ENCODE measurements around the gene ITPRIP. TPM values are rescaled to one million over a fixed set of nuclear protein-coding genes. Genes with fewer than 3 reads are reported as not detected.

The ITPRIP gene
- total RNA-seq, 1 donor from 2014 or later = 1.6 TPM

DNA sequence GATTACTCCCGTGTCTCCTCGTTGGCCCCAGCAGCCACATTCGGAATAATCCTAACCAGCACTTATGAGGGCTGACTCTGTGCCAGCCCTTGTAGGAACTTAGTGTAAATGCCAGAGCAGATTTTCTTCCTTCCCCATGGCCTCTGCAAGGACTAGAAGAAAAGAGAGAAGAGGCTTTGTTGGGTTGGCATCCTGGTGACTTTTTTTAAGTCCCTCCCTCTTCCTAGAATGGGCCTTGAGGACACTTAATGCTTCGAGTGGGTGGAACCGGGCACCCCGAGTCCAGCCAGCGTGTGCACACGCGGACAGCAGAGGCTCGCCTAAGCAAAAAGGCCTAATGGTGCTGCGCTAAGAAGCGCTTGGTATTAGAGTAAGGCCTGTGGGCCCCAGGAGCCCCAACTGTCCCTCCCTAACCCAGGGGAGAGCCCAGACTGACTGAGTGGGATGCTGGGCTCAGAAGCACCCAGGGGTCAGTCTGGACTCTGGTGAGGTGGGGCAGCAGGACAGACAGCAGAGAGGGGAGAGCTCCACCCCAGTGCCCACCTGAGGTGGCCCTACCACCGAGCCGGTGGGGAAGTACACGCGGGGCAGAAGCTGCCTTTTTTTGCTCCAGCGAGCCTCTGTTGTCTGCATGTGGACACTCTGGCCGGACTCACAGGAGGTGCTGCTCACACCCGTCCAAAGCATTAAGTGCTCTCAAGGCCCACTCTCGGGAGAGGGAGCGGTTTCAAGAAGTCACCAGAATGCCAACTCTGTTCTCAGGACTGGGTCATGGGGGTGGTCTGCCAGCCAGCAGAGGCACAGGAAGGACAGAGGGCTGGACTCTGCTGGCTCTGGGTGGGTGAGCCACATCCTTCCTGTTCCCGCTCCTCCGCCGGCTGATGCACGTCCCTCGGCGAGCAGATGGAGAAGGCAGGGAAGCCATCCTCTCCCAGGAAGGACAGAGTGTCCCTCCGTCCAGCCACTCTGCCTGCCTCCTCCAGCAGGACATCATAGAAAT lies 12.5 kb downstream of the ITPRIP start:
- Mint-ChIP-seq H3K4me1 (peaks cover 70% of the 10 kb centered on the region), H3K36me3 (peaks cover 10% of the 10 kb centered on the region), H3K27me3 (ENCODE audit: insufficient read depth, low read depth) (peaks cover 21% of the 10 kb centered on the region), H3K4me3 (peak overlapping the region; percentile 49), H3K27ac (peak overlapping the region; percentile 67), H3K9me3 (no peaks in the 10 kb centered on the region)
- H2AFZ ChIP-seq (replicated peaks) = no peak overlapping the region
- no peak overlapping the region for H3K4me3 ChIP-seq
- no peaks in the 10 kb centered on the region for H3K9me3 ChIP-seq (ENCODE audit: low read depth)
- H3K27me3 ChIP-seq = peaks cover 41% of the 10 kb centered on the region
- no peak for DNase-seq (ENCODE audit: low spot score)
- no peaks in the 10 kb centered on the region for H3K36me3 ChIP-seq
- H3K79me2 ChIP-seq (ENCODE audit: low read depth) = peaks cover 55% of the 10 kb centered on the region
- peaks cover 29% of the 10 kb centered on the region for H3F3A ChIP-seq (ENCODE audit: low read depth)
- peaks cover 94% of the 10 kb centered on the region for H4K20me1 ChIP-seq (ENCODE audit: low read depth)
- H3K4me1 ChIP-seq = peaks cover 48% of the 10 kb centered on the region
- H3K27ac ChIP-seq = no peak overlapping the region
- TF ChIP-seq EZH2phosphoT487 (IDR thresholded peaks at IDR 0.05) (no peak), EZH2 (IDR thresholded peaks at IDR 0.05) (no peak), CTCF (IDR thresholded peaks at IDR 0.05) (no peak)
- no peak overlapping the region for H3K9ac ChIP-seq
- peak overlapping the region; percentile 87 for H3K4me2 ChIP-seq

- H3K4me1 ChIP-seq = peaks cover 41% of the 10 kb centered on the region
- TF ChIP-seq EZH2 (IDR thresholded peaks at IDR 0.05) (no peak), CTCF (IDR thresholded peaks at IDR 0.05) (no peak), EZH2phosphoT487 (IDR thresholded peaks at IDR 0.05) (no peak)
- H3K27ac ChIP-seq = no peak overlapping the region
- Mint-ChIP-seq H3K27ac (no peak overlapping the region), H3K4me3 (no peak overlapping the region), H3K36me3 (peaks cover 10% of the 10 kb centered on the region), H3K27me3 (ENCODE audit: insufficient read depth, low read depth) (peaks cover 21% of the 10 kb centered on the region), H3K9me3 (no peaks in the 10 kb centered on the region), H3K4me1 (peaks cover 67% of the 10 kb centered on the region)
- no peak overlapping the region for H3K4me2 ChIP-seq
- peaks cover 60% of the 10 kb centered on the region for H3K79me2 ChIP-seq (ENCODE audit: low read depth)
- peaks cover 23% of the 10 kb centered on the region for H3F3A ChIP-seq (ENCODE audit: low read depth)
- no peak for DNase-seq (ENCODE audit: low spot score)
- no peak overlapping the region for H3K4me3 ChIP-seq
- H3K27me3 ChIP-seq = peaks cover 33% of the 10 kb centered on the region
- no peak overlapping the region for H2AFZ ChIP-seq (replicated peaks)
- H3K36me3 ChIP-seq = no peaks in the 10 kb centered on the region
- H3K9me3 ChIP-seq (ENCODE audit: low read depth) = no peaks in the 10 kb centered on the region
- H3K9ac ChIP-seq = no peak overlapping the region
- H4K20me1 ChIP-seq (ENCODE audit: low read depth) = peaks cover 86% of the 10 kb centered on the region
Observed at GRCh38 chr10:104324931-104325330, 13.3 kb downstream of the ITPRIP start.

DNA sequence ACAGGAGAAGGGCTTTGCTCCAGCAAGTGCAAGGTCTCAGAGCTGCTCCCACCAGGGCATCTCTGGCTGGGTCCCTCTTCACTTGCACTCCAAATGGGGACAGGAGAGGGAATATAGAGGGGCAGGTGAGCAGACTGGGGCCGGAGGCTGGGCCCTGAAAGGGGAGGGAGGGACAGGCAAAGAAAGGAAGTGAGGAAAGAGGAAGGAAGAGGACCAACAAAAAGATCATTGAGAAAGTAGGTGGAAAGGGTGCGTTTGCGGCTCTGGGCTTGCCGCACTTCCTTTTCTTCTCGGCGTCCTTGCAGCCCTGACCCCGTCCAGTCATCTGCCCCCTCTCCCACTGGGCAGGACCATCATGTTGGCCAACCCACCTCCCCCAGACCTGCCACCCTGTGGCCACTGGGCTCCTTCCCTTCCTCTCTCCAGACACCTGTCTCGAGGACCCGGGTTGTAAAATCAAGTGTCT lies 14.0 kb downstream of the ITPRIP start:
- no peak overlapping the region for H3K4me3 Mint-ChIP-seq

More for the DNA sequence above, 14.0 kb downstream of the ITPRIP start:
- Histone ChIP-seq H3K4me3 (no peak overlapping the region), H3K9ac (no peak overlapping the region), H2AFZ (replicated peaks) (no peak overlapping the region), H4K20me1 (ENCODE audit: low read depth) (peaks cover 83% of the 10 kb centered on the region), H3K4me1 (peaks cover 41% of the 10 kb centered on the region), H3K27ac (no peak overlapping the region), H3F3A (ENCODE audit: low read depth) (peaks cover 17% of the 10 kb centered on the region), H3K4me2 (no peak overlapping the region), H3K36me3 (no peaks in the 10 kb centered on the region), H3K27me3 (peaks cover 28% of the 10 kb centered on the region), H3K9me3 (ENCODE audit: low read depth) (no peaks in the 10 kb centered on the region), H3K79me2 (ENCODE audit: low read depth) (peaks cover 67% of the 10 kb centered on the region)
- no peak overlapping the region for H3K27ac Mint-ChIP-seq
- TF ChIP-seq EZH2 (IDR thresholded peaks at IDR 0.05) (no peak), EZH2phosphoT487 (IDR thresholded peaks at IDR 0.05) (no peak), CTCF (IDR thresholded peaks at IDR 0.05) (no peak)
- peaks cover 10% of the 10 kb centered on the region for H3K36me3 Mint-ChIP-seq
- peaks cover 21% of the 10 kb centered on the region for H3K27me3 Mint-ChIP-seq (ENCODE audit: insufficient read depth, low read depth)
- peaks cover 66% of the 10 kb centered on the region for H3K4me1 Mint-ChIP-seq
- no peak for DNase-seq (ENCODE audit: low spot score)
- H3K9me3 Mint-ChIP-seq = no peaks in the 10 kb centered on the region

Measured in neural progenitor cell (in vitro differentiated cells).